Endodermal cell (in vitro differentiated cells): ENCODE data around the gene TMEM120B. TPM values are rescaled to one million over a fixed set of nuclear protein-coding genes. Genes with fewer than 3 reads are reported as not detected.

ENCODE experiments used
- DNase-seq: peaks from one replicate; pipeline ENCODE4 v3.0.0-alpha.2; 2017
- H3K27ac ChIP-seq: 2 replicates; pipeline ENCODE4 v1.5.1; 2013; ENCODE audit warnings: mild to moderate bottlenecking, low read depth, low read length, moderate library complexity
- H3K27me3 ChIP-seq: 2 replicates; pipeline ENCODE4 v1.6.1; 2013; ENCODE audit warnings: mild to moderate bottlenecking, low read length, moderate library complexity; ENCODE audit not compliant: insufficient read depth, control insufficient read depth, poor library complexity, severe bottlenecking
- H3K36me3 ChIP-seq: 2 replicates; pipeline ENCODE4 v1.7.0; 2013; ENCODE audit warnings: mild to moderate bottlenecking, low read length, moderate library complexity; ENCODE audit not compliant: control insufficient read depth, insufficient read depth
- H3K4me1 ChIP-seq: one replicate; pipeline ENCODE4 v1.7.0; 2013; ENCODE audit warnings: low read length; ENCODE audit not compliant: control insufficient read depth, insufficient read depth
- H3K4me3 ChIP-seq: 2 replicates; pipeline ENCODE4 v1.5.1; 2013; ENCODE audit warnings: mild to moderate bottlenecking, low read length, moderate library complexity
- H3K9ac ChIP-seq: 2 replicates; pipeline ENCODE4 v1.6.1; 2013; ENCODE audit warnings: mild to moderate bottlenecking, low read length, moderate library complexity; ENCODE audit not compliant: poor library complexity, severe bottlenecking; ENCODE audit errors: extremely low read depth
- H3K9me3 ChIP-seq: 2 replicates; pipeline ENCODE4 v1.6.1; 2013; ENCODE audit warnings: mild to moderate bottlenecking, low read length, moderate library complexity; ENCODE audit not compliant: control insufficient read depth
- H3K27ac Mint-ChIP-seq: 2 replicates; pipeline ENCODE4 v1.8.0; 2020; ENCODE audit warnings: mixed read lengths
- H3K27me3 Mint-ChIP-seq: 2 replicates; pipeline ENCODE4 v1.8.0; 2021; ENCODE audit warnings: mild to moderate bottlenecking, mixed read lengths; ENCODE audit not compliant: insufficient read depth
- H3K36me3 Mint-ChIP-seq: 2 replicates; pipeline ENCODE4 v1.8.0; 2020; ENCODE audit warnings: low read depth, mixed read lengths
- H3K4me1 Mint-ChIP-seq: 2 replicates; pipeline ENCODE4 v1.8.0; 2020; ENCODE audit warnings: mixed read lengths
- H3K4me3 Mint-ChIP-seq: 2 replicates; pipeline ENCODE4 v1.8.0; 2020; ENCODE audit warnings: mild to moderate bottlenecking, moderate library complexity, mixed read lengths
- H3K9me3 Mint-ChIP-seq: 2 replicates; pipeline ENCODE4 v1.8.0; 2020; ENCODE audit warnings: mild to moderate bottlenecking, mixed read lengths
- WGBS, 2 experiments: methylation state at CpG; one replicate each; pipeline versions ENCODE4 v1.1.5 to v1.1.7; 2013; ENCODE audit warnings: missing lambda C conversion rate in 2 of 2, mixed read lengths in 1 of 2; ENCODE audit not compliant: insufficient coverage in 1 of 2, insufficient read length in 1 of 2; 5-methylcytosine and 5-hydroxymethylcytosine counted together
- total RNA-seq, 2 donors: library from RNA; stranded (reverse); fragmentation: NEBNext Ultra II Directional in 1 of 2; extraction: Animal tissue kit (Norgen Biotek cat#: 25700) in 1 of 2; gene quantifications; 2 replicates in 1 of 2; 3 replicates in 1 of 2; pipeline ENCODE4 v1.2.1, GENCODE V29; 2021
- TF ChIP-seq, protein P1 (sequence below): fragments of 200-600 bp; sonication (generic); conservative IDR thresholded peaks from 2 replicates; pipeline ENCODE4 v1.5.0; 2021; ENCODE audit warnings: antibody characterized with exemption, mild to moderate bottlenecking

Gene TMEM120B
- total RNA-seq, 2 donors from 2014 or later = 21.8 to 25.3 TPM

GRCh38 chr12:121769831-121770301 lies 57.3 kb downstream of the TMEM120B start:
- no peaks in the 10 kb centered on the region for H3K9me3 ChIP-seq
- WGBS, 2 experiments = 93 to 95% methylated on average over 8 to 11 of the region's 11 CpGs
- H3K4me1 Mint-ChIP-seq = peaks cover 5% of the 10 kb centered on the region
- H3K27me3 Mint-ChIP-seq = no peaks in the 10 kb centered on the region
- peaks cover 12% of the 10 kb centered on the region for H3K36me3 ChIP-seq
- H3K27ac Mint-ChIP-seq = peak overlapping the region; percentile 71
- no peaks in the 10 kb centered on the region for H3K27me3 ChIP-seq
- H3K4me3 ChIP-seq = no peak overlapping the region
- no peak overlapping the region for H3K4me3 Mint-ChIP-seq
- no peak for DNase-seq
- H3K9me3 Mint-ChIP-seq = no peaks in the 10 kb centered on the region
- H3K9ac ChIP-seq = no peak overlapping the region
- TF ChIP-seq, protein P1, sequence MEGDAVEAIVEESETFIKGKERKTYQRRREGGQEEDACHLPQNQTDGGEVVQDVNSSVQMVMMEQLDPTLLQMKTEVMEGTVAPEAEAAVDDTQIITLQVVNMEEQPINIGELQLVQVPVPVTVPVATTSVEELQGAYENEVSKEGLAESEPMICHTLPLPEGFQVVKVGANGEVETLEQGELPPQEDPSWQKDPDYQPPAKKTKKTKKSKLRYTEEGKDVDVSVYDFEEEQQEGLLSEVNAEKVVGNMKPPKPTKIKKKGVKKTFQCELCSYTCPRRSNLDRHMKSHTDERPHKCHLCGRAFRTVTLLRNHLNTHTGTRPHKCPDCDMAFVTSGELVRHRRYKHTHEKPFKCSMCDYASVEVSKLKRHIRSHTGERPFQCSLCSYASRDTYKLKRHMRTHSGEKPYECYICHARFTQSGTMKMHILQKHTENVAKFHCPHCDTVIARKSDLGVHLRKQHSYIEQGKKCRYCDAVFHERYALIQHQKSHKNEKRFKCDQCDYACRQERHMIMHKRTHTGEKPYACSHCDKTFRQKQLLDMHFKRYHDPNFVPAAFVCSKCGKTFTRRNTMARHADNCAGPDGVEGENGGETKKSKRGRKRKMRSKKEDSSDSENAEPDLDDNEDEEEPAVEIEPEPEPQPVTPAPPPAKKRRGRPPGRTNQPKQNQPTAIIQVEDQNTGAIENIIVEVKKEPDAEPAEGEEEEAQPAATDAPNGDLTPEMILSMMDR = no peak
- no peak overlapping the region for H3K27ac ChIP-seq
- peaks cover 4% of the 10 kb centered on the region for H3K4me1 ChIP-seq
- peaks cover 8% of the 10 kb centered on the region for H3K36me3 Mint-ChIP-seq

GRCh38 chr12:121770388-121770787 lies 57.8 kb downstream of the TMEM120B start:
- no peaks in the 10 kb centered on the region for H3K9me3 Mint-ChIP-seq
- no peak overlapping the region for H3K27ac ChIP-seq
- H3K4me1 Mint-ChIP-seq = peaks cover 5% of the 10 kb centered on the region
- H3K36me3 ChIP-seq = peaks cover 12% of the 10 kb centered on the region
- no peak overlapping the region for H3K4me3 Mint-ChIP-seq
- no peaks in the 10 kb centered on the region for H3K9me3 ChIP-seq
- H3K9ac ChIP-seq = no peak overlapping the region
- H3K4me3 ChIP-seq = no peak overlapping the region
- TF ChIP-seq, protein P1 = no peak
- peak overlapping the region; percentile 26 for H3K27ac Mint-ChIP-seq
- peaks cover 4% of the 10 kb centered on the region for H3K4me1 ChIP-seq
- 89 to 92% methylated on average over 3 to 9 of the region's 9 CpGs for WGBS, 2 experiments
- H3K27me3 ChIP-seq = no peaks in the 10 kb centered on the region
- no peaks in the 10 kb centered on the region for H3K27me3 Mint-ChIP-seq
- peaks cover 8% of the 10 kb centered on the region for H3K36me3 Mint-ChIP-seq
- no peak for DNase-seq

DNA sequence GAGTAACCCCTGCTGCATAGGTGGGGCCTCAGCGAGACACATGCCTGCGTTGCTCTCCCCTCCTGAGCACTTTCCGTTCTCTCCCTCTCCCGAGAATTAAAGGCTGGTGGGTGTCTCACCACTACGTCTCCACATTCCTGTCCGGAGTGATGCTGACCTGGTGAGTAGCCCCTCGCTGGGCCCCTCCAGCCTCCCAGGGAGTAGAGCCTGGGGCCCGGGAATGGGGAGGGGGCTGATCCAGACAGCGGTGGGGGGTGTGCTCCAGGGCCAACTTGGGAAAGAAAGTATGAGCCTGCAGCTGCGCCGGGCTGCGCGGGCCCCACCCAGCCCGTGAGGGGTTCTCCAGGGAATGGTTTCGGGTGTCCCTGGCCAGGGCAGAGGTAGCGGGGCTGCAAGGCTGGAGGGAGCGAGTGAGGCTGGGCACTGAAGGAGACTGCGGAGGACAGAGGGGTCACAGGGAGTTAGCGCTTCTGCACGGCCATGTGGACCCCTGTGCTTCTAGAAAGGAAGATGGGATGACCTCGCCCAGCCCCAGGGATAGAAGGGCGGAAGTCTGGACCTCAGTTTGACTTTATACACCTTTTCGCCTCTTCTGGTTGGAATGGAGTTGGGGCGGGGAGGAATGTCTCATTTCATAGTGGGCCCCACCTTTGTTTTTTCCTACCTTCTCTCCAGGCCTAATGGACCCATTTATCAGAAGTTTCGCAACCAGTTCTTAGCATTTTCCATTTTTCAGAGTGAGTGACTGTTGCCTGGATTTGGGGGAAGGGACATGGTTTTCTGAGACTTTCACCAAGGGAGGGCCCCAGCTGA lies 58.5 kb downstream of the TMEM120B start:
- no peak overlapping the region for H3K4me3 Mint-ChIP-seq

More for the DNA sequence above, 58.5 kb downstream of the TMEM120B start:
- Histone ChIP-seq H3K4me3 (no peak overlapping the region), H3K27me3 (no peaks in the 10 kb centered on the region), H3K9me3 (no peaks in the 10 kb centered on the region), H3K27ac (no peak overlapping the region), H3K4me1 (peaks cover 7% of the 10 kb centered on the region), H3K9ac (no peak overlapping the region), H3K36me3 (peaks cover 9% of the 10 kb centered on the region)
- H3K4me1 Mint-ChIP-seq = peaks cover 5% of the 10 kb centered on the region
- TF ChIP-seq, protein P1 = no peak
- H3K27ac Mint-ChIP-seq = no peak overlapping the region
- H3K27me3 Mint-ChIP-seq = no peaks in the 10 kb centered on the region
- no peaks in the 10 kb centered on the region for H3K9me3 Mint-ChIP-seq
- DNase-seq = no peak
- WGBS, 2 experiments = 88 to 93% methylated on average over 15 to 25 of the region's 25 CpGs
- peaks cover 8% of the 10 kb centered on the region for H3K36me3 Mint-ChIP-seq
